Measurements from ENCODE around the gene TRAPPC2.
"Not testable (repeated sequence)": the region's sequence is repeated elsewhere in the genome, so short reads cannot be mapped to it uniquely, and the experiment has no call there.

Gene TRAPPC2

GRCh38 chrX:13732246-13733067 is 2.0 kb downstream of the TRAPPC2 start:
- no peak for DNase-seq (ENCODE audit: extremely low read depth, low read depth)
- TF ChIP-seq CTCF (IDR thresholded peaks at IDR 0.05; ENCODE audit: low read depth, low read length, missing control alignments): no peak
- H3K4me3 ChIP-seq (replicated peaks; ENCODE audit: low read depth, low read length): peak overlapping the region; percentile 81

DNA sequence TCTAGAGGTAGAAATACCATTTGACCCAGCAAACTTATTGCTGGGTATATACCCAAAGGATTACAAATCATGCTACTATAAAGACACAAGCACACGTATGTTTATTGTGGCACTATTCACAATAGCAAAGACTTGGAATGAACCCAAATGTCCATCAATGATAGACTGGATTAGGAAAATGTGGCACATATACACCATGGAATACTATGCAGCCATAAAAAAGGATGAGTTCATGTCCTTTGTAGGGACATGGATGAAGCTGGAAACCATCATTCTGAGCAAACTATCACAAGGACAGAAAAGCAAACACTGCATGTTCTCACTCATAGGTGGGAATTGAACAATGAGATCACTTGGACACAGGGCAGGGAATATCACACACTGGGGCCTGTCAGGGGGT is 3.9 kb downstream of the TRAPPC2 start:
- not testable (repeated sequence) for H3K4me3 ChIP-seq (replicated peaks; ENCODE audit: low read depth, low read length); DNase-seq (ENCODE audit: extremely low read depth, low read depth)

- not testable (repeated sequence) for DNase-seq (ENCODE audit: extremely low read depth, low read depth); H3K4me3 ChIP-seq (replicated peaks; ENCODE audit: low read depth, low read length)
Observed at GRCh38 chrX:13726583-13726982, 7.8 kb downstream of the TRAPPC2 start.

GRCh38 chrX:13724878-13725277 is 9.5 kb downstream of the TRAPPC2 start:
- DNase-seq (ENCODE audit: extremely low read depth, low read depth): not testable (repeated sequence)

GRCh38 chrX:13721819-13722519 is 12.5 kb downstream of the TRAPPC2 start:
- no peak for TF ChIP-seq CTCF (IDR thresholded peaks at IDR 0.05; ENCODE audit: low read depth, low read length, missing control alignments)
- DNase-seq (ENCODE audit: extremely low read depth, low read depth): no peak

More at GRCh38 chrX:13724878-13725277, 9.5 kb downstream of the TRAPPC2 start:
- not testable (repeated sequence) for H3K4me3 ChIP-seq (replicated peaks; ENCODE audit: low read depth, low read length)

DNA sequence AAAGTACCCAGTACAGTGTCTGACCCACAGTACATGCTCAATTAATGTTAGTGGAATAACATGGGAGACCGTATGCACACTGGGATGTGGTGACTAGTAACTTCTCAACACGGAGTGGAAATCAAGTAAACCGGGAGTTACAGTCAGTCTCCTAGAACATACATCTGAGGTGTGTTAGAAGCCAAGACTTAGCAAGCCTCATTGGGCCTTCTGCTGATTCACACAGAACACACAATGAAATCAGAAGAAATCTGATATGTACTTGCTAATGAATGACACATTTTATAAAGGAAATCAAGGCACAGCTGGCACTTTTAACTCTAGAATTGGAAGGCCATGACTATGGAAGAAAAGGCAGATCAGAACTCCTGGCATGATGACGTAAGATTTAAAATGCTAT is 13.0 kb downstream of the TRAPPC2 start:
- no peak for DNase-seq (ENCODE audit: extremely low read depth, low read depth)
- TF ChIP-seq CTCF (IDR thresholded peaks at IDR 0.05; ENCODE audit: low read depth, low read length, missing control alignments): no peak
- H3K4me3 ChIP-seq (replicated peaks; ENCODE audit: low read depth, low read length): no peak overlapping the region

More at GRCh38 chrX:13721819-13722519, 12.5 kb downstream of the TRAPPC2 start:
- H3K4me3 ChIP-seq (replicated peaks; ENCODE audit: low read depth, low read length): no peak overlapping the region

DNA sequence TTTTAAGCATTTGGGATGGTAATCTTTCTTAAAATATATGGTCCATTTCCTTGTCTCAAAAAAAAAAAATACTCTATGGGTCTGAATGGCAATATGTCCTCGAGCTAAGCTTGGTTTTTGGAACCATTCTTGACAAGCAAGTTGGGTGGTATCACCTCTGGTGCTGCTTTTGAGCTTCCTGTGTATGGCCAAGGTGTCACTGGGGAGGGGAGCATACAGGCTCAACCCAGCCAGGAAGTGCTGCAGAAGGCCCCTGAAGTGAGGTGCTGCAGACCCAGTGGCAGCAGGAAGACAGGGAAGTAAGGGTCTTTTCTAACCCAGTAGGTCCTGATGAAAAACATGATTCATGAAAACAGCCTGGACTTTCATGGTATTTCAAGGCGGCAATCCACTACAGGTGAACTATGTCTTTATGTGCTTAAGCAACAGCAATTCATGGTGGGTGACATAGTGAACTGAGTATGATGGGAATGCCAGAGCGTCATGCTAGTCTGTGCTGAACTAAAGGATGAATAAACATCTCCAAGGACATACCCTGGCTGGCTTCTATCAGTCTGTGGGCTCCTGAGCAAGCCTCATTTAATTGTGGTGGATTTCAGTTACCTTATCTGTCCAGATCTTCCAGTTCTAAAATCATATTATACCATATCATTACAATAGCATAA is 15.1 kb downstream of the TRAPPC2 start:
- DNase-seq (ENCODE audit: extremely low read depth, low read depth): no peak
- TF ChIP-seq CTCF (IDR thresholded peaks at IDR 0.05; ENCODE audit: low read depth, low read length, missing control alignments): no peak
- H3K4me3 ChIP-seq (replicated peaks; ENCODE audit: low read depth, low read length): no peak overlapping the region

Measured in HFF-Myc (cell line).